HG03060 (cell line): ENCODE data around the gene DNAJC17.
A peak's percentile ranks its signal among the peaks of the same experiment; 100 is the strongest.

Source experiments
- ATAC-seq: cut with Tn5 transposase; IDR thresholded peaks from one replicate; pipeline ENCODE4 v1.9.1; 2021; ENCODE audit warnings: low read depth, moderate number of reproducible peaks; ENCODE audit not compliant: unreplicated experiment

The DNAJC17 gene

GRCh38 chr15:40807028-40807887 is at the start of gene DNAJC17, which contains the start of gene ZFYVE19:
Gene DNAJC17, minus strand, starts transcription at chr15:40807473. Its CDS starts 27 bp downstream, at chr15:40807446.
Gene ZFYVE19, plus strand, starts transcription at chr15:40807089. Its CDS starts 501 bp downstream, at chr15:40807590.
- peak; percentile 88 for ATAC-seq

- no peak for ATAC-seq
These were observed 49.5 kb upstream of the DNAJC17 start for GRCh38 chr15:40856746-40857145.

- no peak for ATAC-seq
These were observed 48.5 kb upstream of the DNAJC17 start for GRCh38 chr15:40855706-40856234.

GRCh38 chr15:40854161-40854560 is 46.9 kb upstream of the DNAJC17 start:
- no peak for ATAC-seq

GRCh38 chr15:40853241-40853890 is 46.1 kb upstream of the DNAJC17 start:
- ATAC-seq = no peak

GRCh38 chr15:40852529-40852928 is 45.3 kb upstream of the DNAJC17 start:
- ATAC-seq = no peak

GRCh38 chr15:40850576-40851112 is 43.4 kb upstream of the DNAJC17 start:
- ATAC-seq = no peak

- ATAC-seq = no peak
These were observed 40.1 kb upstream of the DNAJC17 start for GRCh38 chr15:40847223-40847961.

GRCh38 chr15:40846841-40847222 is 39.6 kb upstream of the DNAJC17 start:
- ATAC-seq = no peak

GRCh38 chr15:40845511-40846284 is 38.4 kb upstream of the DNAJC17 start:
- ATAC-seq = no peak

- no peak for ATAC-seq
These were observed 37.8 kb upstream of the DNAJC17 start for GRCh38 chr15:40845036-40845435.

GRCh38 chr15:40844696-40845030 is 37.4 kb upstream of the DNAJC17 start:
- no peak for ATAC-seq

- ATAC-seq = no peak
These were observed 36.8 kb upstream of the DNAJC17 start, which contains the start of gene SPINT1 for GRCh38 chr15:40843885-40844695. Gene SPINT1, plus strand, starts transcription at chr15:40844048. Its CDS starts 507 bp downstream, at chr15:40844555.

GRCh38 chr15:40843261-40843884 is 36.1 kb upstream of the DNAJC17 start:
- ATAC-seq = no peak

- ATAC-seq = no peak
These were observed 34.5 kb upstream of the DNAJC17 start for GRCh38 chr15:40841741-40842140.

GRCh38 chr15:40838756-40839155 is 31.5 kb upstream of the DNAJC17 start:
- ATAC-seq = no peak

- ATAC-seq = no peak
These were observed 28.7 kb upstream of the DNAJC17 start for GRCh38 chr15:40836020-40836419.

GRCh38 chr15:40832903-40833302 is 25.6 kb upstream of the DNAJC17 start:
- ATAC-seq = no peak

GRCh38 chr15:40831861-40832260 is 24.6 kb upstream of the DNAJC17 start:
- ATAC-seq = no peak
